Right atrium auricular region (tissue), 2 donors: Measurements from ENCODE around the gene OBI1. TPM values are rescaled to one million over a fixed set of nuclear protein-coding genes. Genes with fewer than 3 reads are reported as not detected.

Experiments
- DNase-seq: peaks from one replicate; pipeline ENCODE4 v3.0.0-alpha.2; 2019; ENCODE audit warnings: low spot score
- H3K27ac ChIP-seq, 2 donors: fragments of 200-600 bp; sonication (generic); 1 replicate in 1 of 2; 2 replicates in 1 of 2; pipeline ENCODE4 v1.5.1; 2016 to 2019
- H3K27me3 ChIP-seq, 2 donors: fragments of 200-600 bp; sonication (generic); one replicate each; pipeline versions ENCODE4 v1.5.1 to v1.6.0; 2017 to 2019
- H3K36me3 ChIP-seq: fragments of 200-600 bp; sonication (generic); one replicate; pipeline ENCODE4 v1.5.1; 2016
- H3K4me1 ChIP-seq, 2 donors: fragments of 200-600 bp; sonication (generic); one replicate each; pipeline versions ENCODE4 v1.5.1 to v1.6.0; 2017 to 2019
- H3K4me3 ChIP-seq, 2 donors: fragments of 200-600 bp; sonication (generic); 1 replicate in 1 of 2; 2 replicates in 1 of 2; pipeline ENCODE4 v1.5.1; 2017 to 2019; ENCODE audit warnings: mild to moderate bottlenecking in 1 of 2, moderate library complexity in 1 of 2
- H3K9me3 ChIP-seq, 2 donors: fragments of 200-600 bp; sonication (generic); one replicate each; pipeline ENCODE4 v1.5.1; 2019
- total RNA-seq, 2 donors: library from RNA; depleted of rRNA; stranded (reverse); fragments of >200 nt; gene quantifications; one replicate each; pipeline ENCODE4 v1.1.0, GENCODE V29; 2016
- TF ChIP-seq, protein P1 (sequence below), 2 donors: fragments of 200-600 bp; sonication (generic); IDR thresholded peaks; one replicate each; pipeline ENCODE4 v1.5.1; 2019; ENCODE audit warnings: antibody characterized with exemption in 2 of 2

Gene OBI1
- total RNA-seq, 2 donors from 2014 or later: 6.1 to 7.3 TPM

GRCh38 chr13:78601874-78602560, 56.9 kb downstream of the OBI1 start:
- TF ChIP-seq, protein P1, sequence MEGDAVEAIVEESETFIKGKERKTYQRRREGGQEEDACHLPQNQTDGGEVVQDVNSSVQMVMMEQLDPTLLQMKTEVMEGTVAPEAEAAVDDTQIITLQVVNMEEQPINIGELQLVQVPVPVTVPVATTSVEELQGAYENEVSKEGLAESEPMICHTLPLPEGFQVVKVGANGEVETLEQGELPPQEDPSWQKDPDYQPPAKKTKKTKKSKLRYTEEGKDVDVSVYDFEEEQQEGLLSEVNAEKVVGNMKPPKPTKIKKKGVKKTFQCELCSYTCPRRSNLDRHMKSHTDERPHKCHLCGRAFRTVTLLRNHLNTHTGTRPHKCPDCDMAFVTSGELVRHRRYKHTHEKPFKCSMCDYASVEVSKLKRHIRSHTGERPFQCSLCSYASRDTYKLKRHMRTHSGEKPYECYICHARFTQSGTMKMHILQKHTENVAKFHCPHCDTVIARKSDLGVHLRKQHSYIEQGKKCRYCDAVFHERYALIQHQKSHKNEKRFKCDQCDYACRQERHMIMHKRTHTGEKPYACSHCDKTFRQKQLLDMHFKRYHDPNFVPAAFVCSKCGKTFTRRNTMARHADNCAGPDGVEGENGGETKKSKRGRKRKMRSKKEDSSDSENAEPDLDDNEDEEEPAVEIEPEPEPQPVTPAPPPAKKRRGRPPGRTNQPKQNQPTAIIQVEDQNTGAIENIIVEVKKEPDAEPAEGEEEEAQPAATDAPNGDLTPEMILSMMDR (IDR thresholded peaks at IDR 0.05): no peak

DNA sequence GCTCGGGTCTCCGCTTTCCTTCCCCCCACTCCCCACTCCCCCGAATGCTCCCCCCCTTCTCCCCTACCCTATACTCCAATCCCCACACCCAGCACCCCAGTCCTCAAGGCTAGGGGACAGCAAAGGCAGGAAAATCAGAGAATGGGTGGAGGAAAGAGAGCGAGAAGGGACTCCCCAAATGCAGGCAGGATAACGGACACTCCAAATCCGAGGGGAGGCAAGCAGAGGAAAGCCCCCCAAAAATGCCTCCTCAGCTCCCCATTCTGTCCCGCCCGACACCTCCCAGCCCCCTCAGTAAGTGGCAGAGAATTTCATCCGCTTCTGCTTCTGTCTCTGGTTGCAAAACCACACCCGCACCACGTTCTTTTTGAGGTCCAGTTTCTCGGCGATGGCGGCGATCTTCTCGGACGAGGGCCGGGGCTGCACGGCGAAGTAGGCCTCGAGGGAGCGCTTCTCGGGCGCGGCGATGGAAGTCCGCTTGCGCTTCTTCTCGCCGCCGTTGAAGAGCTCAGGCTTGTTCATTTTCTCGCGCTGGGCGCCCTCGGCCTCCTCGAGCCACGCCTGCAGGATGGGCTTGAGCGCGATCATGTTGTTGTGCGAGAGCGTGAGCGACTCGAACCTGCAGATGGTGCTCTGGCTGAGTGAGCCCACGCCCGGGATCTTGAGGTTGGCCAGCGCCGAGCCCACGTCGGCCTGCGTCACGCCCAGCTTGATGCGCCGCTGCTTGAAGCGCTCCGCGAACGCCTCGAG, 57.7 kb downstream of the OBI1 start:
- Histone ChIP-seq H3K27ac (no peak overlapping the region), H3K36me3 (no peaks in the 10 kb centered on the region), H3K4me3 (peak overlapping the region in 1 of 2 donors; percentile 16), H3K27me3 (peaks cover 73 to 75% of the 10 kb centered on the region in 2 donors), H3K9me3 (no peaks in the 10 kb centered on the region), H3K4me1 (peaks cover 0 to 32% of the 10 kb centered on the region in 2 donors)
- TF ChIP-seq, protein P1 (IDR thresholded peaks at IDR 0.05): no peak
- no peak for DNase-seq

More at GRCh38 chr13:78601874-78602560, 56.9 kb downstream of the OBI1 start:
- no peaks in the 10 kb centered on the region for H3K9me3 ChIP-seq
- no peak for DNase-seq
- peaks cover 0 to 28% of the 10 kb centered on the region in 2 donors for H3K4me1 ChIP-seq
- peaks cover 72 to 75% of the 10 kb centered on the region in 2 donors for H3K27me3 ChIP-seq
- no peaks in the 10 kb centered on the region for H3K36me3 ChIP-seq
- H3K4me3 ChIP-seq: peak overlapping the region in 1 of 2 donors; percentile 16
- no peak overlapping the region for H3K27ac ChIP-seq

DNA sequence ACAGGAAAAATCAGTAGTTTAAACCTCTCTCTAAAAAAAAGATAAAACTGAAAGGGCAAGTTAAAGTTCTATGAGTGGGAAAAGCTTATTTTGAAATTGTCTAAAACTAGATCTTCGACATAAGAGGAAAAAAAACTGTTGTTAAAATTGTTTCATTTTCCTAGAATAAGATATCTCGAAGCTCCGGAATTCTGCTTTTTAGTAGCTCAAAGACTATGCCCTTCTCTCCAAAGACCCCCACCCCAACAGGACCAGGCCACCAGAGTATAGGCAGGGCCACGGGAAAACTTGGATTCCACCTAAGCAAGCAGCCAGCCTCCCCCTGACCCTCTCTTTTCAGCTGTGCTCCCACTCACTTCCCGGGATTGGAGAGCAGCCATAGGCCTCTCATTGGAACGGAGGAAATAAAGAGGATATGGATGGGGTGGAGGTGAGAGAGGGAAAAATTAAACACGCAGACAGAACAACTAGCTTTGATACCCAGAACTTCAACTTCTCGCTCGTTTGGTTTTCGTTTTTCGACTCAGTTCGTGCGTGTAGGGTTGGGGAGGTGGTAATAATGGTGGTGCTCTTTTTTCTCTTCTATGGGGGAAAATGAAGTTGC, 58.6 kb downstream of the OBI1 start:
- H3K4me1 ChIP-seq: peaks cover 0 to 41% of the 10 kb centered on the region in 2 donors
- no peak overlapping the region for H3K4me3 ChIP-seq
- no peaks in the 10 kb centered on the region for H3K36me3 ChIP-seq
- peaks cover 74 to 75% of the 10 kb centered on the region in 2 donors for H3K27me3 ChIP-seq
- TF ChIP-seq, protein P1 (IDR thresholded peaks at IDR 0.05): no peak
- H3K9me3 ChIP-seq: no peaks in the 10 kb centered on the region
- H3K27ac ChIP-seq: no peak overlapping the region
- DNase-seq: no peak

GRCh38 chr13:78599645-78600279, 59.2 kb downstream of the OBI1 start:
- TF ChIP-seq, protein P1 (IDR thresholded peaks at IDR 0.05): no peak
- no peak for DNase-seq
- Histone ChIP-seq H3K4me1 (peaks cover 0 to 41% of the 10 kb centered on the region in 2 donors), H3K27ac (no peak overlapping the region), H3K27me3 (peaks cover 74 to 75% of the 10 kb centered on the region in 2 donors), H3K4me3 (no peak overlapping the region), H3K9me3 (no peaks in the 10 kb centered on the region), H3K36me3 (no peaks in the 10 kb centered on the region)

GRCh38 chr13:78598966-78599644, 59.9 kb downstream of the OBI1 start:
- Histone ChIP-seq H3K9me3 (no peaks in the 10 kb centered on the region), H3K36me3 (no peaks in the 10 kb centered on the region), H3K4me1 (peaks cover 0 to 41% of the 10 kb centered on the region in 2 donors), H3K27me3 (peaks cover 74 to 78% of the 10 kb centered on the region in 2 donors), H3K27ac (no peak overlapping the region), H3K4me3 (no peak overlapping the region)
- TF ChIP-seq, protein P1 (IDR thresholded peaks at IDR 0.05): no peak
- DNase-seq: no peak
